Left renal pelvis (tissue), 4 donors: ENCODE data around the gene KBTBD4. TPM values are rescaled to one million over a fixed set of nuclear protein-coding genes. Genes with fewer than 3 reads are reported as not detected.
A peak's percentile ranks its signal among the peaks of the same experiment; 100 is the strongest.

Experiments used
- DNase-seq, 4 donors: peaks; one replicate each; pipeline ENCODE4 v3.0.0-alpha.2; 2013; ENCODE audit warnings: low read depth in 4 of 4, low spot score in 3 of 4
- polyA plus RNA-seq, 4 donors: library from polyadenylated mRNA; unstranded; fragments of 120-200 nt; gene quantifications; one replicate each; pipeline ENCODE4 v1.2.1, GENCODE V29; 2013; ENCODE audit not compliant: insufficient read length in 4 of 4

KBTBD4 gene
- 10 to 100 TPM; 21.2 to 26.5 (median 25.0) TPM for polyA plus RNA-seq

- DNase-seq = peak; percentile 85 to 89 (median 86)
Observed at GRCh38 chr11:47578524-47579494, at the start of gene KBTBD4, which contains the start of gene NDUFS3. Gene KBTBD4, minus strand, starts transcription at chr11:47578970. Its CDS starts 19 bp downstream, at chr11:47578951. Gene NDUFS3, plus strand, starts transcription at chr11:47579074. Its CDS starts 18 bp downstream, at chr11:47579092.

DNA sequence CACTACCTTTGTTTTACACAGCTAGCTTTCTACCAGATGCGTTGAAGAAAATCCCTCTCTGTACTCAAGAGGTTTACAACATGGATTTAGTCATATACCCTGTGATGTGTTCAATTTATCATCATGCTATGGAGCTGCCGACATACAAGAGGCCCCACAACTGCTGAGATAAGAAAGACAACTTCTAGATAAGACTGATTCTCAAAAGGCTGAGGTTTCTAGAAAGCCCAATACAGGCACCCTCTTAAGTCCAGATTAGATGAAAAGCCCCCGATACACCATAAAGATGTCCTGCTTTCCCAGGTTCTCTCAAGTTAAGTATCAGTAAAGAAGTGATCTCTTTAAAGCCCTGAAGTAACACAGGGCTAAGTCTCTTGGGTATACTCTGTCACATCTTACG, 49.3 kb upstream of the KBTBD4 start:
- no peak for DNase-seq

- DNase-seq = no peak
Observed at GRCh38 chr11:47626234-47626633, 47.5 kb upstream of the KBTBD4 start.

DNA sequence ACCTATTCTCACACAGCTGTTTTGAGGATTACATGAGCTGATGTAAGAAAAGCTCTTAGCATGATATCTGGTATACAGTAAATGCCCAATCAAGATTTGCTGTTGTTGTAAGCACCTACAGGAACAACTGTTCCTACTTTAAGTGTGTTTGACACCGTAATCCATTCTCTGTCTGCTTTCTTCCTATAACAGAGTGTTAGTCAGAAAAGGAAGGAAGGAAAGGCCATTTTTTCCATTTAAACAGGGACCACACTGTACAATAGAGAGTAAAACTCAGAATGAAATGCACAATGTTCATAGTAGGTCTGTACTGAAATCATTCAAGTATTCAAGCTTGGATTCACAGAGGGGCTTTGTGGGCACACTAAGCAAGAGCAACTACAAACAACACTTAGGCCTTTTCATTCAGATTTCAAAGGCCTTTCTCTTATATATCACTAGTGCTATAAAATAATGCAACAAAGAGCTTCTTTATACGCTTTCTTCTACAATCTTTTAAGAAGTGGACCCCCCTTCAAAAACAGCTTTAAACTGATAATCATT, 42.1 kb upstream of the KBTBD4 start:
- DNase-seq = no peak

DNA sequence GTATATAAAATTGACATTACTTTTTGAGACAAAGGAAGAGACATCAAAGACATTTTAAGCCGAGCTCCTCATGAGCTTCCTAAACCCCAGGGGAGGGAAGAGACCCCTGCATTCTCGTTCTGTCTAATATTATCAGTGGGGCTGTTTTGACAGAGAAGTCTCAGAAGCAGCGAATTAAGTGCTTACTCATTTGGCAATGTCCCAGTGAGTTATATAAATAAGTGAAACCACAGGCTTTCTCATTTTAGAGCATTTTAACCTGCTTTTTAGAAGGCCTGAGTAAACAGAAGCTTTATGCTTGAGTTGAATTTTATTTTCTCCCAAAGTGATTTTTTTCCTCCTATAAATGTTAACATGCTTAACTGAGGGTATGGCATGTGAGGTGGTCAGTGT, 38.6 kb upstream of the KBTBD4 start:
- no peak for DNase-seq

DNA sequence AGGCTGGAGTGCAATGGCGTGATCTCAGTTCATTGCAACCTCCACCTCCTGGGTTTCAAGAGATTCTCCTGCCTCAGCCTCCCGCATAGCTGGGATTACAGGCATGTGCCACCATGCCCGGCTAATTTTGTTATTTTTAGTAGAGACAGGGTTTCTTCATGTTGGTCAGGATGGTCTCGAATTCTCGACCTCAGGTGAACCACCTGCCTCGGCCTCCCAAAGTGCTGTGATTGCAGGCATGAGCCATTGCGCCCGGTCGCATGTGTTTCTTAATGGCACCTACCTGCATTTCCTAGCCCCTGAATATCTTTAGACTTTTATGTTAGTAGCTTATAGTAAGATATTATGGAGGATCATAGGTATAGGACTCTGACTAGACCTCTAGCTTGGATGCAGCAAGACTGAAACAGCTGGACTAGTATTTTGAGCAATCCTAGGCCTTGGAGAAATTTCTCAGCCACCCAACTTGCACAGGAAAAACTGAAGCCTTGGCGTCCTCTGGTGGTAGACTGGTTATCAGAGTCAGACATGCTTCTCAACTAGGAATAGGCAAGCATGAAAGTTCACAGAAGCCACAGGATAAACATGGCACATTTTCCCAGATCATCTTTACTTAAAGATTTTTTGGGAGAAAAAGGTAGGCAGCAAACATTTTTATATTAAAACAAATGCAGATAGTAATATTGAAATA, 38.1 kb upstream of the KBTBD4 start:
- DNase-seq = peak in 1 of 4 donors; percentile 31

DNA sequence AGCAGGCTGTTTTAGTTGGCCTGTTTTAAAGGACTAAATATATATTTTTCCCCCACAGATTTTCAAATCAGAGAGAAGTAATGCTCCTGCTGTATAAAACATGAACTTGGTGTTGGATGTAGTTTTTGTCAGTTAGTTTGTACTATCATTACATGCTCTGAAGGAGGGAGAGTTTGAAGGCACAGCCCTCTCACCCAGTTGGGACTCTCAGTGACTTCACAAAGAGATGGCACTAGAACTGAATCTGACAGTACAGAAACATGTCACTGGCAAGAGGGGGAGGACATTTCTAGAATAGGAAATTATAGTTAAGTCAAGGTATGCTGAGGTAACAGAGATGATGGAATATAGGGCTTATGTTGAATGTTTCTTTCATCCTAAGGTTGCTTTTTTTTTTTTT, 36.5 kb upstream of the KBTBD4 start:
- DNase-seq = no peak

DNA sequence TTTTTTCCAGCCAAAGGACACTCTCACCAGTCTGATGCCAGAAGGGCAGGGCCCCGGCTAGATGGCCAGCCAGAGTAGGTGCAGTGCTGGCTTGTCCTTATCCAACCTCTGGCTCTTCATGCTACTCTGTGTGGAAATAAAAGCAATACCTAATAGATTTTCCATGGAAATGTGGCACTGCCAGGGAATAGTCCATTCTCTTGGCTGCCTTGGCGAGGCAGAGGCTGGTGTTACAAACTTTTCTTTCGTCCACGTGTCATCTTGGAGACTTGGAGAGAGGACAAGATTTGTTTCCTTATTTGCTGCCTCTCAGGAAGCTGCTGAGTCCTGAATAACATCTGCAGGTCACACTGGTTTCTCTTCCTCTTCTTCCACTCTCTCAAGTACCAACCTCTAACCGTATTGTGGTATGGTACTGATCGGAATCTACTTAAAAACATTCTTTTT, 32.6 kb upstream of the KBTBD4 start:
- no peak for DNase-seq

GRCh38 chr11:47609675-47610074, 30.9 kb upstream of the KBTBD4 start:
- DNase-seq = no peak

GRCh38 chr11:47607380-47607779, 28.6 kb upstream of the KBTBD4 start:
- DNase-seq = no peak

GRCh38 chr11:47606731-47607130, 28.0 kb upstream of the KBTBD4 start:
- no peak for DNase-seq

DNA sequence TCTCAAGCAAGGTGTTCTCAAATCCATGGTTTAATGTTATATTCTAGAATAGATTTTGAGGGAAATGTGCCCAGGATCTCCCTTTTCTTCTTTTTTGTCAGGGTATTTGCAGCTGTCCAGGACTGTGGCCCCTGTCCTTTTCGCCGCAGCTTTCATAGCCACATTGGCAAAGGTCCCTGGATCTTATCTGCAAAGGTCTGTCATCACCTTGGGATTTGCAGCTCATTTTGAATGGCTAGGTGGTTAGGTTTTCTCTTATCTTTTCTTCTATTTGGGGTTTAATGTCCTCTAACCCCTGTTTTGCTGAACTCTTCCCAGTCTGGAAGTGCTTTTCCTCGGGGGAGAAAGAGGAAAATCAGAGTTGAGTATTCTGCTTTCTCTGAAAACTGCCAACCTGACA, 27.2 kb upstream of the KBTBD4 start:
- DNase-seq = no peak

DNA sequence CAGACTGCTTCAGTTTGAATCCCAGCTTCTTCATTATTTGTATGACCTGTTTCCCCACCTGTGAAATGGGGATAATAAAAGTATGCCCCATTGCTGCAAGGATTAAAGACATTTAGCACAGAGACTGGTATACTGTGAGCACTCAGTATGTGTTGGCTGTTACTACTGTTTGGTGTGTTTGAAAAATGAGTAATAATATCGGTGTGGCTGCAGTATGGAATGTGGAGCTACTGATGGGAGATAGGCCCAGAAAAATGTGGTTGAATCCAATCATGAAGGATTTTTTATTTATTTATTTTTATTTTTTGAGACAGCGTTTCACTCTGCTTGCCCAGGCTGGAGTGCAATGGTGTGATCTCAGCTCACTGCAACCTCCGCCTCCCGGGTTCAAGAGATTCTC, 24.5 kb upstream of the KBTBD4 start:
- no peak for DNase-seq

- DNase-seq = no peak
Observed at GRCh38 chr11:47599902-47600301, 21.1 kb upstream of the KBTBD4 start.

- DNase-seq = no peak
Observed at GRCh38 chr11:47595967-47596366, 17.2 kb upstream of the KBTBD4 start.

- DNase-seq = no peak
Observed at GRCh38 chr11:47595029-47595428, 16.3 kb upstream of the KBTBD4 start.

- no peak for DNase-seq
Observed at GRCh38 chr11:47593934-47594855, 15.4 kb upstream of the KBTBD4 start, which contains the start of gene C1QTNF4. Gene C1QTNF4, minus strand, starts transcription at chr11:47594411. Its CDS starts 3,601 bp downstream, at chr11:47590810.

GRCh38 chr11:47593492-47593933, 14.7 kb upstream of the KBTBD4 start:
- no peak for DNase-seq

- no peak for DNase-seq
Observed at GRCh38 chr11:47592970-47593369, 14.2 kb upstream of the KBTBD4 start.

GRCh38 chr11:47592251-47592650, 13.5 kb upstream of the KBTBD4 start:
- no peak for DNase-seq
